Limb (tissue), 2 donors: ENCODE data around the gene ACCS.

ENCODE experiments used
- DNase-seq, 2 donors: peaks; one replicate each; pipeline ENCODE4 v3.0.0-alpha.2; 2016; ENCODE audit errors: extremely low spot score in 2 of 2

ACCS gene

GRCh38 chr11:44065841-44066731 is at the start of gene ACCS:
TSS of gene ACCS (plus strand) at chr11:44066270. CDS start at chr11:44067628, 1,358 bp downstream.
- peak; percentile 93 to 94 for DNase-seq

GRCh38 chr11:44016546-44017442 is 49.3 kb upstream of the ACCS start:
- no peak for DNase-seq

GRCh38 chr11:44017443-44018126 is 48.5 kb upstream of the ACCS start:
- DNase-seq = no peak

- DNase-seq = no peak
These were observed 47.9 kb upstream of the ACCS start for GRCh38 chr11:44018127-44018521.

GRCh38 chr11:44018829-44019228 is 47.2 kb upstream of the ACCS start:
- DNase-seq = no peak

- no peak for DNase-seq
These were observed 41.1 kb upstream of the ACCS start for GRCh38 chr11:44024977-44025376.

GRCh38 chr11:44025727-44026126 is 40.3 kb upstream of the ACCS start:
- DNase-seq = no peak

GRCh38 chr11:44028401-44028800 is 37.7 kb upstream of the ACCS start:
- no peak for DNase-seq

- no peak for DNase-seq
These were observed 37.1 kb upstream of the ACCS start for GRCh38 chr11:44028816-44029506.

- DNase-seq = no peak
These were observed 36.6 kb upstream of the ACCS start for GRCh38 chr11:44029507-44029845.

GRCh38 chr11:44029977-44030911 is 35.8 kb upstream of the ACCS start:
- DNase-seq = peak in 1 of 2 donors; percentile 24

- DNase-seq = no peak
These were observed 35.1 kb upstream of the ACCS start for GRCh38 chr11:44030996-44031395.

GRCh38 chr11:44031549-44031948 is 34.5 kb upstream of the ACCS start:
- no peak for DNase-seq

GRCh38 chr11:44032299-44033085 is 33.6 kb upstream of the ACCS start:
- no peak for DNase-seq

GRCh38 chr11:44033411-44033850 is 32.6 kb upstream of the ACCS start:
- DNase-seq = no peak

GRCh38 chr11:44033856-44034255 is 32.2 kb upstream of the ACCS start:
- no peak for DNase-seq

GRCh38 chr11:44034639-44035038 is 31.4 kb upstream of the ACCS start:
- DNase-seq = no peak

GRCh38 chr11:44036811-44037657 is 29.0 kb upstream of the ACCS start:
- peak; percentile 74 to 95 for DNase-seq
